Left forelimb (tissue), 1 donor: ENCODE measurements around the gene TBC1D22A.
A peak's percentile ranks its signal among the peaks of the same experiment; 100 is the strongest.

ENCODE experiments used
- DNase-seq: peaks from one replicate; pipeline ENCODE4 v3.0.0-alpha.2; 2018; ENCODE audit warnings: low spot score

The TBC1D22A gene

GRCh38 chr22:46995501-46996360 lies 233.3 kb downstream of the TBC1D22A start:
- DNase-seq = no peak

GRCh38 chr22:46996595-46997310 lies 234.3 kb downstream of the TBC1D22A start:
- no peak for DNase-seq

GRCh38 chr22:46997311-46997970 lies 235.0 kb downstream of the TBC1D22A start:
- no peak for DNase-seq

GRCh38 chr22:46998331-46998730 lies 235.9 kb downstream of the TBC1D22A start:
- no peak for DNase-seq

- no peak for DNase-seq
Measured at GRCh38 chr22:47000256-47000655, 237.8 kb downstream of the TBC1D22A start.

GRCh38 chr22:47000888-47001287 lies 238.4 kb downstream of the TBC1D22A start:
- DNase-seq = no peak

GRCh38 chr22:47001288-47001687 lies 238.8 kb downstream of the TBC1D22A start:
- no peak for DNase-seq

- DNase-seq = peak; percentile 40
Measured at GRCh38 chr22:47002692-47003091, 240.2 kb downstream of the TBC1D22A start.

GRCh38 chr22:47005506-47006408 lies 243.3 kb downstream of the TBC1D22A start:
- DNase-seq = no peak

- DNase-seq = no peak
Measured at GRCh38 chr22:47006433-47006832, 244.0 kb downstream of the TBC1D22A start.

GRCh38 chr22:47006869-47007268 lies 244.4 kb downstream of the TBC1D22A start:
- no peak for DNase-seq

- DNase-seq = no peak
Measured at GRCh38 chr22:47007496-47007895, 245.0 kb downstream of the TBC1D22A start.

GRCh38 chr22:47008208-47008885 lies 245.9 kb downstream of the TBC1D22A start:
- DNase-seq = no peak

GRCh38 chr22:47009304-47010101 lies 247.1 kb downstream of the TBC1D22A start:
- DNase-seq = no peak

- DNase-seq = no peak
Measured at GRCh38 chr22:47010211-47010610, 247.8 kb downstream of the TBC1D22A start.

GRCh38 chr22:47011131-47011858 lies 248.8 kb downstream of the TBC1D22A start:
- no peak for DNase-seq

GRCh38 chr22:47011859-47012258 lies 249.4 kb downstream of the TBC1D22A start:
- DNase-seq = no peak

GRCh38 chr22:47012589-47013370 lies 250.3 kb downstream of the TBC1D22A start:
- DNase-seq = no peak
